ENCODE data around the gene PML. TPM values are rescaled to one million over a fixed set of nuclear protein-coding genes. Genes with fewer than 3 reads are reported as not detected.

PML gene
- total RNA-seq, 4 donors from 2014 or later, result 69.3 to 159 (median 89.4) TPM

DNA sequence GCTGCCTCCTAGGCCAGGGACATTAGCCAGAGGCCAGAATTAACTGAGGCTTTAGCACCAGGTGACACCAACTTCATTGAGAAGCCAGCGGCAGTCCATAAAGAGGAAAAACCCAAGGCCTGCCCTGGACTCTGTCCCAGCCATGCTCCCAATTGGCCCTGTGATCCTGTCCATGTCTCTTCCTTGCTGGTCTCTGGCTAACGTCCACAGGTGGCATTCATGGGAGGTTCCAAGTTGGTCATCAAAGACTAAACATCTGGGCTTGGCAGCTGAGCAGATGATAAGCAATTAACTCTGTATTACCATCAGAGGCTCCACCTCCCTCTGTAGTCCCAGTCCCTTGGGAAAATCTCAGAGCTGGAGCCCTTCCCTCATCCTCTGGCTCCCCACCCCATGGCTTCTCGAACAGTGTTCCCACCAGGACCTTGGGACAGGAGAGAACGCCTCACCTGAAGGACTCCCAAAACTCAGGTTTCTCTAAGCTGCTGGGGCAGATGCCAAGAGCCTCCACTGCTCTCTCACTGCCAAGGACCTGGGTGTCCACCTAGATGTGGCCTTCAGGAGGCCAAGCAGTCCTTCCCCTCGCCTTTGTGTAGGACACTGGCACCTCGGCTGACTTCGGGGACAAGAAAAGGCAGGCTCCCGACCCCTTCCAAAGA is 47.4 kb downstream of the PML start:
- Histone ChIP-seq H3K36me3 (peaks cover 0 to 57% (median 0%) of the 10 kb centered on the region in 3 donors), H3K4me3 (no peak overlapping the region), H3K27ac (peak overlapping the region in 3 of 4 donors; percentile 34 to 93 (median 78)), H3K4me1 (peaks cover 0 to 75% (median 28%) of the 10 kb centered on the region in 4 donors), H3K27me3 (no peaks in the 10 kb centered on the region), H3K9me3 (no peaks in the 10 kb centered on the region)
- no peak for DNase-seq (ENCODE audit: low spot score in 2 of 2)
- TF ChIP-seq EP300 (IDR thresholded peaks at IDR 0.05), result no peak
- TF ChIP-seq CTCF (IDR thresholded peaks at IDR 0.05), result no peak
- TF ChIP-seq POLR2A (IDR thresholded peaks at IDR 0.05), result no peak
- WGBS, 2 donors, result 87 to 90% methylated on average over 8 of the region's 8 CpGs

- WGBS, 2 donors, result 88 to 92% methylated on average over 11 of the region's 11 CpGs
- peak overlapping the region in 3 of 4 donors; percentile 58 to 81 (median 79) for H3K27ac ChIP-seq
Measured at GRCh38 chr15:74042603-74043424, 48.3 kb downstream of the PML start.

GRCh38 chr15:74043425-74044266 is 49.1 kb downstream of the PML start:
- H3K36me3 ChIP-seq, result peaks cover 0 to 48% (median 0%) of the 10 kb centered on the region in 3 donors
- TF ChIP-seq POLR2A (IDR thresholded peaks at IDR 0.05) (no peak), CTCF (IDR thresholded peaks at IDR 0.05) (no peak), EP300 (IDR thresholded peaks at IDR 0.05) (no peak)
- DNase-seq (ENCODE audit: low spot score in 2 of 2), result no peak

More at GRCh38 chr15:74042603-74043424, 48.3 kb downstream of the PML start:
- no peak for TF ChIP-seq CTCF (IDR thresholded peaks at IDR 0.05)
- no peak for TF ChIP-seq POLR2A (IDR thresholded peaks at IDR 0.05)
- no peak for TF ChIP-seq EP300 (IDR thresholded peaks at IDR 0.05)
- peaks cover 0 to 80% (median 28%) of the 10 kb centered on the region in 4 donors for H3K4me1 ChIP-seq
- H3K27me3 ChIP-seq, result no peaks in the 10 kb centered on the region
- H3K36me3 ChIP-seq, result peaks cover 0 to 48% (median 0%) of the 10 kb centered on the region in 3 donors
- no peak overlapping the region for H3K4me3 ChIP-seq
- no peaks in the 10 kb centered on the region for H3K9me3 ChIP-seq
- DNase-seq (ENCODE audit: low spot score in 2 of 2), result no peak

DNA sequence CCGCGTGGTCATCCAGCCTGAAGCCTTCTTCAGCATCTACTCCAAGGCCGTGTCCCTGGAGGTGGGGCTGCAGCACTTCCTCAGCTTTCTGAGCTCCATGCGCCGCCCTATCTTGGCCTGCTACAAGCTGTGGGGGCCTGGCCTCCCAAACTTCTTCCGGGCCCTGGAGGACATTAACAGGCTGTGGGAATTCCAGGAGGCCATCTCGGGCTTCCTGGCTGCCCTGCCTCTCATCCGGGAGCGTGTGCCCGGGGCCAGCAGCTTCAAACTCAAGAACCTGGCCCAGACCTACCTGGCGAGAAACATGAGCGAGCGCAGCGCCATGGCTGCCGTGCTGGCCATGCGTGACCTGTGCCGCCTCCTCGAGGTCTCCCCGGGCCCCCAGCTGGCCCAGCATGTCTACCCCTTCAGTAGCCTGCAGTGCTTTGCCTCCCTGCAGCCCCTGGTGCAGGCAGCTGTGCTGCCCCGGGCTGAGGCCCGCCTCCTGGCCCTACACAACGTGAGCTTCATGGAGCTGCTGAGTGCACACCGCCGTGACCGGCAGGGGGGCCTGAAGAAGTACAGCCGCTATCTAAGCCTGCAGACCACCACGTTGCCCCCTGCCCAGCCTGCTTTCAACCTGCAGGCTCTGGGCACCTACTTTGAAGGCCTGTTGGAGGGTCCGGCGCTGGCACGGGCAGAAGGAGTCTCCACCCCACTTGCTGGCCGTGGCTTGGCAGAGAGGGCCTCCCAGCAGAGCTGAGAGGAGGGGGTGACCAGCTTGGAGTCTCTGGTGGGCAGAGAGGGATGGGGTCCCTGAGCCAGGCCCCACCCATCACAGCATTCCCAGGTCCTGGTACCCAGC is 50.0 kb downstream of the PML start:
- WGBS, 2 donors, result 71 to 80% methylated on average over 20 to 31 of the region's 31 CpGs
- no peaks in the 10 kb centered on the region for H3K27me3 ChIP-seq
- DNase-seq (ENCODE audit: low spot score in 2 of 2), result peak; percentile 26 to 46
- no peak for TF ChIP-seq CTCF (IDR thresholded peaks at IDR 0.05)
- TF ChIP-seq POLR2A (IDR thresholded peaks at IDR 0.05), result no peak
- peak in 1 of 2 donors; percentile 14 for TF ChIP-seq EP300 (IDR thresholded peaks at IDR 0.05)
- H3K36me3 ChIP-seq, result peaks cover 0 to 48% (median 0%) of the 10 kb centered on the region in 3 donors
- H3K4me3 ChIP-seq, result no peak overlapping the region
- H3K4me1 ChIP-seq, result peaks cover 0 to 80% (median 30%) of the 10 kb centered on the region in 4 donors
- peak overlapping the region in 3 of 4 donors; percentile 58 to 81 (median 79) for H3K27ac ChIP-seq
- no peaks in the 10 kb centered on the region for H3K9me3 ChIP-seq

More at GRCh38 chr15:74043425-74044266, 49.1 kb downstream of the PML start:
- H3K4me3 ChIP-seq, result no peak overlapping the region
- H3K27me3 ChIP-seq, result no peaks in the 10 kb centered on the region
- no peaks in the 10 kb centered on the region for H3K9me3 ChIP-seq
- H3K4me1 ChIP-seq, result peaks cover 0 to 82% (median 35%) of the 10 kb centered on the region in 4 donors
- 67 to 78% methylated on average over 6 to 7 of the region's 7 CpGs for WGBS, 2 donors
- peak overlapping the region in 3 of 4 donors; percentile 58 to 81 (median 79) for H3K27ac ChIP-seq

All from tibial nerve (tissue), 4 donors.